H1 (cell line): Measurements from ENCODE around the gene INPP5A. TPM values are rescaled to one million over a fixed set of nuclear protein-coding genes. Genes with fewer than 3 reads are reported as not detected.

ENCODE experiments used
- CTCF ChIA-PET: fragments of 300-600 bp; sonication (Branson Sonifier 250); formaldehyde crosslinking; loops from one replicate; lab custom pipeline; 2021; ENCODE audit not compliant: partially characterized antibody; lab: Charles Lee
- POLR2A ChIA-PET: fragments of 300-600 bp; sonication (Branson Sonifier 250); formaldehyde crosslinking; loops from one replicate; lab custom pipeline; 2021; ENCODE audit warnings: inconsistent platforms; ENCODE audit not compliant: partially characterized antibody; lab: Charles Lee
- DNase-seq, 2 experiments: peaks; one replicate each; pipeline versions ENCODE4 v3.0.0 to v3.0.0-alpha.2; 2010 to 2022; ENCODE audit warnings: low spot score in 2 of 2, low read depth in 1 of 2, mixed read lengths in 1 of 2
- FAIRE-seq: peaks from 2 replicates; lab custom pipeline; 2011; peaks lifted over from hg19 to GRCh38; lab: Jason Lieb, UNC
- H2AFZ ChIP-seq: 2 replicates; pipeline ENCODE4 v1.8.1; 2012; ENCODE audit warnings: low read length, inconsistent platforms
- H2AK5ac ChIP-seq: 2 replicates; pipeline ENCODE4 v1.6.1; 2013; ENCODE audit warnings: low read depth, low read length
- H2BK120ac ChIP-seq: replicated peaks from 2 replicates; pipeline ENCODE3; 2013; ENCODE audit warnings: low read depth, low read length, inconsistent platforms
- H2BK12ac ChIP-seq: 2 replicates; pipeline ENCODE4 v1.6.1; 2013; ENCODE audit warnings: low read depth, low read length
- H2BK15ac ChIP-seq: 2 replicates; pipeline ENCODE4 v1.6.1; 2013; ENCODE audit warnings: low read length
- H2BK20ac ChIP-seq: 2 replicates; pipeline ENCODE4 v1.6.1; 2013; ENCODE audit warnings: low read length
- H2BK5ac ChIP-seq: 2 replicates; pipeline ENCODE4 v1.6.1; 2013; ENCODE audit warnings: low read depth, low read length
- H3K14ac ChIP-seq: 2 replicates; pipeline ENCODE4 v1.6.1; 2013; ENCODE audit warnings: inconsistent platforms; ENCODE audit not compliant: insufficient read length
- H3K18ac ChIP-seq: 2 replicates; pipeline ENCODE4 v1.6.1; 2013; ENCODE audit warnings: low read length; ENCODE audit errors: extremely low read depth
- H3K23ac ChIP-seq: 2 replicates; pipeline ENCODE4 v1.6.1; 2013; ENCODE audit warnings: inconsistent platforms; ENCODE audit not compliant: insufficient read length
- H3K23me2 ChIP-seq: 2 replicates; pipeline ENCODE4 v1.6.1; 2013; ENCODE audit warnings: low read depth, low read length
- H3K27ac ChIP-seq: 2 replicates; pipeline ENCODE4 v1.6.1; 2011; ENCODE audit warnings: low read depth, low read length, inconsistent platforms
- H3K27me3 ChIP-seq, 4 experiments: replicated peaks in 1 of 4; 1 replicate in 1 of 4; 2 replicates in 3 of 4; pipeline versions ENCODE4 v1.6.1 to v1.8.1; 2011 to 2013; ENCODE audit warnings: low read length in 3 of 4, mild to moderate bottlenecking in 3 of 4, inconsistent platforms in 2 of 4, mixed read lengths in 2 of 4, moderate library complexity in 1 of 4; ENCODE audit not compliant: control insufficient read depth in 3 of 4, insufficient read depth in 3 of 4; ENCODE audit errors: extremely low read depth in 1 of 4
- H3K36me3 ChIP-seq, 4 experiments: 2 replicates each; pipeline versions ENCODE4 v1.6.1 to v1.8.1; 2011 to 2013; ENCODE audit warnings: mild to moderate bottlenecking in 4 of 4, low read length in 3 of 4, moderate library complexity in 2 of 4, control low read depth in 1 of 4, inconsistent platforms in 1 of 4; ENCODE audit not compliant: insufficient read depth in 4 of 4, control insufficient read depth in 2 of 4
- H3K4ac ChIP-seq: replicated peaks from 2 replicates; pipeline ENCODE3; 2013; ENCODE audit warnings: low read length, low read depth, mixed read lengths, inconsistent platforms; ENCODE audit not compliant: insufficient read length
- H3K4me1 ChIP-seq, 4 experiments: replicated peaks in 1 of 4; 1 replicate in 1 of 4; 2 replicates in 3 of 4; pipeline versions ENCODE4 v1.6.1 to v1.8.1; 2011 to 2013; ENCODE audit warnings: low read length in 3 of 4, inconsistent platforms in 2 of 4, mixed read lengths in 1 of 4; ENCODE audit not compliant: insufficient read depth in 4 of 4, control insufficient read depth in 3 of 4
- H3K4me2 ChIP-seq, 2 experiments: 2 replicates each; pipeline versions ENCODE4 v1.6.1 to v1.8.1; 2011 to 2013; ENCODE audit warnings: low read depth in 2 of 2, low read length in 2 of 2, control low read depth in 1 of 2, inconsistent platforms in 1 of 2, mild to moderate bottlenecking in 1 of 2; ENCODE audit not compliant: insufficient read depth in 1 of 2
- H3K4me3 ChIP-seq, 4 experiments: fragments of 200-600, 300-600 bp in 1 of 4; sonication (generic), shearing (Covaris generic), sonication (Bioruptor Twin) in 1 of 4; 2 replicates each; pipeline versions ENCODE4 v1.5.1 to v1.8.1; 2011 to 2016; ENCODE audit warnings: low read length in 4 of 4, low read depth in 3 of 4, control low read depth in 2 of 4, inconsistent platforms in 2 of 4, mild to moderate bottlenecking in 2 of 4, mixed read lengths in 1 of 4, moderate library complexity in 1 of 4; ENCODE audit not compliant: insufficient read depth in 2 of 4; ENCODE audit errors: extremely low read depth in 1 of 4
- H3K56ac ChIP-seq: replicated peaks from 2 replicates; pipeline ENCODE3; 2013; ENCODE audit warnings: low read depth, mild to moderate bottlenecking, mixed read lengths, low read length, inconsistent platforms; ENCODE audit not compliant: insufficient read length
- H3K79me1 ChIP-seq: 2 replicates; pipeline ENCODE4 v1.6.1; 2013; ENCODE audit warnings: low read depth, low read length, control low read depth
- H3K79me2 ChIP-seq, 2 experiments: 2 replicates each; pipeline versions ENCODE4 v1.6.1 to v1.8.1; 2012 to 2013; ENCODE audit warnings: low read length in 2 of 2, mild to moderate bottlenecking in 2 of 2, inconsistent platforms in 1 of 2; ENCODE audit not compliant: insufficient read depth in 2 of 2, control insufficient read depth in 1 of 2
- H3K9ac ChIP-seq, 4 experiments: replicated peaks in 1 of 4; 1 replicate in 1 of 4; 2 replicates in 3 of 4; pipeline versions ENCODE4 v1.6.1 to v1.8.1; 2011 to 2013; ENCODE audit warnings: low read depth in 3 of 4, low read length in 3 of 4, control low read depth in 2 of 4, mild to moderate bottlenecking in 2 of 4, moderate library complexity in 2 of 4, inconsistent platforms in 1 of 4; ENCODE audit errors: extremely low read depth in 1 of 4
- H3K9me3 ChIP-seq, 2 experiments: 2 replicates each; pipeline versions ENCODE4 v1.6.1 to v1.8.1; 2012 to 2013; ENCODE audit warnings: mild to moderate bottlenecking in 2 of 2, moderate library complexity in 2 of 2, control low read depth in 1 of 2, inconsistent platforms in 1 of 2, low read depth in 1 of 2, low read length in 1 of 2, mixed read lengths in 1 of 2; ENCODE audit not compliant: insufficient read depth in 2 of 2
- H4K20me1 ChIP-seq, 2 experiments: replicated peaks in 1 of 2; 2 replicates each; pipeline versions ENCODE3 to v1.8.1; 2011 to 2013; ENCODE audit warnings: inconsistent platforms in 2 of 2, low read length in 2 of 2, mild to moderate bottlenecking in 1 of 2; ENCODE audit not compliant: insufficient read depth in 2 of 2, control insufficient read depth in 1 of 2
- H4K5ac ChIP-seq: 2 replicates; pipeline ENCODE4 v1.6.1; 2013; ENCODE audit warnings: low read length, low read depth, mixed read lengths, inconsistent platforms; ENCODE audit not compliant: insufficient read length
- H4K8ac ChIP-seq: 2 replicates; pipeline ENCODE4 v1.8.0; 2013; ENCODE audit warnings: mild to moderate bottlenecking, moderate library complexity, low read length, inconsistent platforms; ENCODE audit not compliant: insufficient read depth; ENCODE audit errors: extremely low read depth
- H4K91ac ChIP-seq: replicated peaks from 2 replicates; pipeline ENCODE3; 2013; ENCODE audit warnings: low read length, mixed read lengths, inconsistent platforms; ENCODE audit not compliant: insufficient read length
- CBX8 ChIP-seq: fragments of 300-800, 300-1000 bp; sonication (generic); IDR thresholded peaks from 2 replicates; pipeline ENCODE4 v1.7.1; 2016; ENCODE audit warnings: low read depth, low read length, borderline replicate concordance
- CHD2 ChIP-seq: IDR thresholded peaks from 2 replicates; pipeline ENCODE4 v1.6.1; 2012; ENCODE audit warnings: low read length, improper control_type of control experiment
- CTBP2 ChIP-seq: IDR thresholded peaks from 2 replicates; pipeline ENCODE4 v1.7.0; 2011; ENCODE audit warnings: borderline replicate concordance, mild to moderate bottlenecking, moderate library complexity, mixed read lengths, low read length; ENCODE audit not compliant: insufficient read depth, insufficient read length
- KDM1A ChIP-seq: fragments of 200-600, 300-600 bp; sonication (generic); IDR thresholded peaks from 2 replicates; pipeline ENCODE4 v1.7.1; 2016; ENCODE audit warnings: mild to moderate bottlenecking, low read length, borderline replicate concordance
- NANOG ChIP-seq: IDR thresholded peaks from 2 replicates; pipeline ENCODE4 v1.6.1; 2011; ENCODE audit warnings: low read length, low read depth, mild to moderate bottlenecking, inconsistent platforms; ENCODE audit not compliant: insufficient read depth, poor library complexity, severe bottlenecking
- RAD21 ChIP-seq, 2 experiments: IDR thresholded peaks in 1 of 2; conservative IDR thresholded peaks in 1 of 2; 2 replicates each; pipeline ENCODE4 v1.6.1; 2011; ENCODE audit warnings: low read depth in 2 of 2, low read length in 2 of 2, improper control_type of control experiment in 1 of 2, inconsistent platforms in 1 of 2, mild to moderate bottlenecking in 1 of 2, moderate library complexity in 1 of 2
- RXRA ChIP-seq: IDR thresholded peaks from 2 replicates; pipeline ENCODE4 v1.6.1; 2011; ENCODE audit warnings: low read depth, mild to moderate bottlenecking, low read length, moderate library complexity; ENCODE audit not compliant: insufficient read depth
- SIX5 ChIP-seq: IDR thresholded peaks from 2 replicates; pipeline ENCODE4 v1.6.1; 2011; ENCODE audit warnings: mild to moderate bottlenecking, low read depth, low read length
- SRF ChIP-seq: IDR thresholded peaks from 2 replicates; pipeline ENCODE4 v1.6.1; 2011; ENCODE audit warnings: mild to moderate bottlenecking, low read depth, low read length, moderate library complexity
- SUZ12 ChIP-seq: fragments of 200-600 bp; sonication (generic); IDR thresholded peaks from 2 replicates; pipeline ENCODE4 v1.6.1; 2012; ENCODE audit warnings: mild to moderate bottlenecking, inconsistent platforms, low read length, moderate library complexity, mixed read lengths
- TAF7 ChIP-seq: optimal IDR thresholded peaks from 2 replicates; pipeline ENCODE3; 2011; ENCODE audit warnings: low read depth, mild to moderate bottlenecking, inconsistent platforms, low read length, moderate library complexity, borderline replicate concordance
- WGBS, 2 experiments: shearing (Covaris generic) in 1 of 2; methylation state at CpG; one replicate each; pipeline versions ENCODE4 v1.1.6 to v1.1.7; 2013 to 2015; ENCODE audit warnings: low lambda C conversion rate in 2 of 2, mixed read lengths in 2 of 2, inconsistent platforms in 1 of 2, low coverage in 1 of 2, missing lambda C conversion rate in 1 of 2; ENCODE audit not compliant: insufficient replicate concordance in 2 of 2, insufficient coverage in 1 of 2, insufficient read length in 1 of 2; ENCODE audit errors: extremely low coverage in 1 of 2, missing lambda C conversion rate in 1 of 2; 5-methylcytosine and 5-hydroxymethylcytosine counted together
- polyA plus RNA-seq, 7 experiments: library from polyadenylated mRNA; depleted of rRNA in 3 of 7; stranded (reverse) in 5 of 7; unstranded in 2 of 7; fragments of >200 nt in 5 of 7; fragments of 200-250 nt in 2 of 7; gene quantifications; 1 replicate in 5 of 7; 2 replicates in 1 of 7; 4 replicates in 1 of 7; pipeline versions ENCODE4 v1.2.1 to v1.2.3, GENCODE V29; 2011 to 2013; ENCODE audit warnings: missing spikeins in 2 of 7, mixed read lengths in 2 of 7
- total RNA-seq: library from RNA; stranded (reverse); fragmentation: NEBNext Ultra II Directional; extraction: Animal tissue kit (Norgen Biotek cat#: 25700); gene quantifications from 2 replicates; pipeline ENCODE4 v1.2.1, GENCODE V29; 2021

Gene INPP5A
- total and polyA plus RNA-seq, 2 of the 8 experiments (the other 6 are each of a cell fraction or from before 2014, with no cell fraction given): 19.7 to 27.5 TPM

- ChIA-PET CTCF (interaction anchor here (1.4 kb wide), 1 partner anchor 136 kb away, joined by 9 read pairs; no protein-coding TSS in a partner anchor), POLR2A (interaction anchor here (0.8 kb wide), 1 partner anchor 12 kb away, joined by 3 read pairs; no protein-coding TSS in a partner anchor)
- 82% methylated on average over 29 of the region's 31 CpGs; no CpG with 5 or more reads in 1 of the 2 experiments for WGBS, 2 experiments
- Histone ChIP-seq H3K56ac (no peak overlapping the region), H3K27ac (no peak overlapping the region), H3K9me3 (no peaks in the 10 kb centered on the region), H3K4me3 (no peak overlapping the region), H3K23ac (no peak overlapping the region), H4K20me1 (peaks cover 2 to 4% of the 10 kb centered on the region in 2 experiments), H3K79me2 (no peaks in the 10 kb centered on the region), H2BK15ac (no peak overlapping the region), H3K4me2 (no peak overlapping the region), H2BK5ac (no peak overlapping the region), H2BK120ac (no peak overlapping the region), H3K18ac (no peak overlapping the region), H3K9ac (no peak overlapping the region), H4K5ac (no peak overlapping the region), H3K14ac (no peak overlapping the region), H3K27me3 (peaks cover 42 to 48% (median 48%) of the 10 kb centered on the region in 4 experiments), H3K23me2 (peaks cover 3% of the 10 kb centered on the region; the same call in 1 of the 2 replicates), H2AK5ac (no peak overlapping the region), H2BK20ac (no peak overlapping the region), H3K36me3 (peaks cover 0 to 16% (median 0%) of the 10 kb centered on the region in 4 experiments; a peak in 2 of 8 replicates), H2BK12ac (no peak overlapping the region), H3K79me1 (no peaks in the 10 kb centered on the region), H3K4me1 (peaks cover 0 to 8% (median 2%) of the 10 kb centered on the region in 4 experiments; a peak in 6 of 7 replicates), H3K4ac (no peak overlapping the region), H4K8ac (no peak overlapping the region), H4K91ac (no peak overlapping the region), H2AFZ (no peak overlapping the region)
- FAIRE-seq (no peak), DNase-seq (no peak)
- TF ChIP-seq RXRA (no peak), CTBP2 (no peak), SIX5 (no peak), SUZ12 (no peak), CBX8 (no peak), NANOG (no peak), KDM1A (no peak), TAF7 (no peak), RAD21 (IDR thresholded peaks at IDR 0.05 in 1 of 2, conservative IDR thresholded peaks at IDR 0.05 in 1 of 2; ENCODE audit: low read depth in 2 of 2, low read length in 2 of 2) (no peak), SRF (no peak), CHD2 (no peak)
Observed at GRCh38 chr10:132790934-132791829, 253.6 kb downstream of the INPP5A start.
